ENCODE results near the gene NANOGP8. TPM values are rescaled to one million over a fixed set of nuclear protein-coding genes. Genes with fewer than 3 reads are reported as not detected.
A peak's percentile ranks its signal among the peaks of the same experiment; 100 is the strongest.
"Not testable (repeated sequence)": the region's sequence is repeated elsewhere in the genome, so short reads cannot be mapped to it uniquely, and the experiment has no call there.

The NANOGP8 gene
- not detected for polyA plus RNA-seq

- H3K4me1 Mint-ChIP-seq, H3K9me3 Mint-ChIP-seq, H3K27me3 Mint-ChIP-seq, H3K27ac Mint-ChIP-seq, H3K36me3 Mint-ChIP-seq: not testable (repeated sequence)
- peak within 1 kb of the TSS in 1 of 4 donors; percentile 5 for H3K4me3 Mint-ChIP-seq
These were observed at the start of gene NANOGP8 for GRCh38 chr15:35085176-35085919. Gene NANOGP8 (minus strand): TSS chr15:35085295. CDS start chr15:35085110, 185 bp downstream.

- H3K4me1 Mint-ChIP-seq: no peaks in the 10 kb centered on the region
- peak overlapping the region in 1 of 3 donors; percentile 3 for H3K27ac Mint-ChIP-seq
- H3K4me3 Mint-ChIP-seq: no peak overlapping the region
- H3K27me3 Mint-ChIP-seq: peaks cover 2% of the 10 kb centered on the region
- peaks cover 0 to 3% (median 1%) of the 10 kb centered on the region in 3 donors for H3K9me3 Mint-ChIP-seq
- H3K36me3 Mint-ChIP-seq: peaks cover 2% of the 10 kb centered on the region
These were observed 49.2 kb upstream of the NANOGP8 start for GRCh38 chr15:35134299-35134698.

- Mint-ChIP-seq H3K27ac (no peak overlapping the region), H3K4me3 (no peak overlapping the region), H3K27me3 (peaks cover 2% of the 10 kb centered on the region), H3K9me3 (peaks cover 0 to 4% (median 0%) of the 10 kb centered on the region in 3 donors), H3K36me3 (peaks cover 2% of the 10 kb centered on the region), H3K4me1 (no peaks in the 10 kb centered on the region)
These were observed 45.1 kb upstream of the NANOGP8 start for GRCh38 chr15:35130245-35130644.

DNA sequence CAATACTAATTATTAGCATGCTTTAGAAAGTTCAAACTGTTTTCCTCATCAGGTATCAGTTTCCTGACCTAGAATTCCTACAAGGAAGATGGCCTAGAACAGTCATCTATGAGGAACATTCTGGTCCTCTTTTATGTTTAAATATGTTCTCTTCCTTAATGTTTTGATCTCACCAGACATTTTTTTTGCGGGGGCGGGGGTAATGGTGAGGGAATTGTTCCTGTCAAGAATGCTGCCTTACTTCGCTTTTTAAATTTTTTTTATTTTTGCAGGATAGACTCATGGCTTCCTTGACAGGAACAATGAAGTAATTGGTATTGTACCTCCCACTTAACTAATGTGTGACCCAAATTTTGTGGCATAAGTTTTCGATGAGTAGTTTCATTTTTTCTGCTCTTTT is 44.3 kb upstream of the NANOGP8 start:
- H3K36me3 Mint-ChIP-seq: peaks cover 2% of the 10 kb centered on the region
- no peak overlapping the region for H3K4me3 Mint-ChIP-seq
- peaks cover 2% of the 10 kb centered on the region for H3K27me3 Mint-ChIP-seq
- H3K4me1 Mint-ChIP-seq: no peaks in the 10 kb centered on the region
- H3K27ac Mint-ChIP-seq: no peak overlapping the region
- H3K9me3 Mint-ChIP-seq: peaks cover 0 to 4% (median 3%) of the 10 kb centered on the region in 3 donors

DNA sequence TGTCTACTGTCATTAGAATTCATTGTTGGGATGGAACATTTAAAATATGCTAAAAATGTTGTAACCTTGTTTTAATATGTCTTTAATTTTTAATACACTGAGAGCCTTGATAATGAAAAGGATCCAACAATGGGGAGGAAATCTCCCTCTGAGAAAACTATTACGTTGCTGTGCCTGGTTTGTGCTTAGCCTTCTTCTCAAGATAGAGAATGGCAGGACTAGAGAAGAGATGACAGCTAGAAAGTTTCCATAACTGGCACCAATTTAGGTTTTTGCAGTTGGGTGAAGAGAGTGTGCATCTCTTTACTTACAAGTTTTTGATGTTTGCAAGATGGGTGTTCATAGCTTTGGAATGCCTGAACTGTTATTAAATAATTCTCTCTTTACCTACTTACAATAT is 42.6 kb upstream of the NANOGP8 start:
- Mint-ChIP-seq H3K4me3 (no peak overlapping the region), H3K4me1 (no peaks in the 10 kb centered on the region), H3K27me3 (peaks cover 2% of the 10 kb centered on the region), H3K9me3 (peaks cover 0 to 4% (median 3%) of the 10 kb centered on the region in 3 donors), H3K36me3 (peaks cover 3% of the 10 kb centered on the region), H3K27ac (no peak overlapping the region)

- Mint-ChIP-seq H3K27ac (no peak overlapping the region), H3K4me1 (no peaks in the 10 kb centered on the region), H3K4me3 (no peak overlapping the region), H3K36me3 (peaks cover 2% of the 10 kb centered on the region), H3K9me3 (peaks cover 0 to 3% (median 2%) of the 10 kb centered on the region in 3 donors), H3K27me3 (no peaks in the 10 kb centered on the region)
These were observed 41.1 kb upstream of the NANOGP8 start for GRCh38 chr15:35126236-35126635.

- no peaks in the 10 kb centered on the region for H3K4me1 Mint-ChIP-seq
- no peak overlapping the region for H3K27ac Mint-ChIP-seq
- no peak overlapping the region for H3K4me3 Mint-ChIP-seq
- no peaks in the 10 kb centered on the region for H3K27me3 Mint-ChIP-seq
- peaks cover 2% of the 10 kb centered on the region for H3K36me3 Mint-ChIP-seq
- peaks cover 0 to 3% (median 2%) of the 10 kb centered on the region in 3 donors for H3K9me3 Mint-ChIP-seq
These were observed 38.6 kb upstream of the NANOGP8 start for GRCh38 chr15:35123743-35124142.

DNA sequence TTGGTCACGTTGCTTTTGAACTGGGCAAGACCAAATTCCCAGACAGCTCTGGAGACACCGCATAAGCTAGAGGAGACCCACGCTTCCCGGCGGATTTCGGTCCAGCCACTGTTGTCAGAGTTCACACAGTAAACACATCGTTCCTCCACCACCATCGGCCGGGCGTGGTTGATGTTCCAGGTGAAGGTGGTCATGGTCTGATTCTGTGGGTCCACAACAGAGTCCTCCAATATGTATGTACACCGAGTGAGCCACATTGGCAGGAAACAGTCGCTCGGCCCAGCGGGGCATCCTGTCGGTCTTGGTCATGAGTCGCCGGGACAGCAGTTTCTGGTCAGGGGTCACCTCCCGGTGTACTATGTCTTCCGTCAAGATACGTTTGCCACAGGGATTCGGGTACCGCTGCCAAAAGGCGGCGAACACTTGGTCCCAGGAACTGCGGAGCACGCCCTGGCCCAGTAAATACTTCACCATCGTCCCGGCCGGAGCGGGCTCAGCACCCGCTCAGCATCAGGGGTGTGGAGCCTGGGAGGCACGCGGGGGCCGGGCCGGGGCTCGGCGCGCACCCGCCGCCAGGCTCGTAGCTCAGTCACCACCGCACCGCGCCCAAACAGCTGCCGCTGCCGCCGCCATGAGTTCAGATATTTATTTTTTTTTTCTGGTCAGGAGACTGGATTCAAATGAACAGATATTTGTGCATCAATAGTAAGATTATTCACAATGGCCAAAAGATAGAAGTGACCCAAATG is 36.7 kb upstream of the NANOGP8 start:
- peaks cover 0 to 3% (median 2%) of the 10 kb centered on the region in 3 donors for H3K9me3 Mint-ChIP-seq
- no peaks in the 10 kb centered on the region for H3K27me3 Mint-ChIP-seq
- H3K4me3 Mint-ChIP-seq: no peak overlapping the region
- H3K36me3 Mint-ChIP-seq: peaks cover 2% of the 10 kb centered on the region
- no peaks in the 10 kb centered on the region for H3K4me1 Mint-ChIP-seq
- no peak overlapping the region for H3K27ac Mint-ChIP-seq

- Mint-ChIP-seq H3K9me3 (peaks cover 0 to 3% (median 0%) of the 10 kb centered on the region in 3 donors), H3K36me3 (peaks cover 2% of the 10 kb centered on the region), H3K4me3 (no peak overlapping the region), H3K27ac (no peak overlapping the region), H3K4me1 (no peaks in the 10 kb centered on the region), H3K27me3 (no peaks in the 10 kb centered on the region)
These were observed 35.1 kb upstream of the NANOGP8 start for GRCh38 chr15:35120173-35120572.

DNA sequence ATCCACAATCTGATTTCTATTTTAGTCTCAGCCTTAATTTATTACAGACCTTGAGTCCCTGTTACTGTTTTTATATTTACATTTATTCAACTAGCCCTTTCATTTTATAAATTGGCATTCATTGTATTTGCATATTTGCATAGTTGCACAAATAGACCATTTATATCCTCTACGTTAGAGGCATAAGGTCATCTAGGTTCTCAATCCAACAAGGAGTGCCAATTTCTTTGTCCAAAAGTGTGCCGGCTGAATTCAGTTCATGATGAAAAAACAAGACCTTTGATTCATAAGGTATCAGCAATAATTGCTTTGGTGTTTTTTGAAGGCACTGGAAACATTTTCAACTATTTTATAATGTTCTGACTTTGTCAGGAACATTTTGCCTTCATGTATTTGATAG is 33.9 kb upstream of the NANOGP8 start:
- H3K9me3 Mint-ChIP-seq: no peaks in the 10 kb centered on the region
- no peak overlapping the region for H3K27ac Mint-ChIP-seq
- peaks cover 2% of the 10 kb centered on the region for H3K36me3 Mint-ChIP-seq
- H3K4me3 Mint-ChIP-seq: no peak overlapping the region
- H3K4me1 Mint-ChIP-seq: no peaks in the 10 kb centered on the region
- no peaks in the 10 kb centered on the region for H3K27me3 Mint-ChIP-seq

DNA sequence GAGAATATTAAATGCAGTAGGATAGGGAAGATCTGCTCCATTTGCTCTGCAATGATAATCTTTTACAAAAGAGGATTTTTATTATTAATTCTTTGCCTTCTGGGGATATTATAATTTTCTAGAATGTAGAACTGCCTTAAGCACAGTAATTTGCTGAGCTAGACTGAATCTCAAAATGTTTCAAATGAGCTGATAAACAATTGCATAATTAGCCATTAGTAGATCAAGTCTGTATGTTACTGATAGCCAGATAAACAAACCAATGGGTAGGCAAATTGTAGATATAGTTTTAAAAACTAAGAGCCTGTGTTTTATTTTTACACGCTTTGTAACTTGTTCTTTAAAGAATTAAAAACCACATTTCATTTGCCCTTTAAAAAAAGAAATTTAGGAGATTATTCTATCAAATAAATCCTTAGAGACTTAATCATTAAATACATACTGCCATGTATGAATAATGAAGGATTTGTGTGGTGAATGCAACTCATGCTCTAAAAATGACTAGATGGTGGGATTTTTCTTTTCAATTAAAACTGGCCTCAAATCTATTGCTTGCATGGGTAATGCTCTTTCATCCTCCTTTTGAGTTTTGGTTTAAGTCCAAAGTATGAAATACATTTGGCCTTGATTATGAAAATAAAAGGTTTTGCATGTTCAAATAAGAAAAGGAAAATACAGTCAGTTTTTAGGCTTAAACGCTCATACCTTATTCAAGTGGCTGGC is 32.6 kb upstream of the NANOGP8 start:
- Mint-ChIP-seq H3K27me3 (no peaks in the 10 kb centered on the region), H3K36me3 (peaks cover 1% of the 10 kb centered on the region), H3K27ac (no peak overlapping the region), H3K9me3 (no peaks in the 10 kb centered on the region), H3K4me3 (no peak overlapping the region), H3K4me1 (no peaks in the 10 kb centered on the region)

- H3K9me3 Mint-ChIP-seq: no peaks in the 10 kb centered on the region
- H3K4me1 Mint-ChIP-seq: no peaks in the 10 kb centered on the region
- no peaks in the 10 kb centered on the region for H3K27me3 Mint-ChIP-seq
- H3K36me3 Mint-ChIP-seq: peaks cover 3% of the 10 kb centered on the region
- no peak overlapping the region for H3K27ac Mint-ChIP-seq
- H3K4me3 Mint-ChIP-seq: no peak overlapping the region
These were observed 30.1 kb upstream of the NANOGP8 start for GRCh38 chr15:35115155-35115725.

DNA sequence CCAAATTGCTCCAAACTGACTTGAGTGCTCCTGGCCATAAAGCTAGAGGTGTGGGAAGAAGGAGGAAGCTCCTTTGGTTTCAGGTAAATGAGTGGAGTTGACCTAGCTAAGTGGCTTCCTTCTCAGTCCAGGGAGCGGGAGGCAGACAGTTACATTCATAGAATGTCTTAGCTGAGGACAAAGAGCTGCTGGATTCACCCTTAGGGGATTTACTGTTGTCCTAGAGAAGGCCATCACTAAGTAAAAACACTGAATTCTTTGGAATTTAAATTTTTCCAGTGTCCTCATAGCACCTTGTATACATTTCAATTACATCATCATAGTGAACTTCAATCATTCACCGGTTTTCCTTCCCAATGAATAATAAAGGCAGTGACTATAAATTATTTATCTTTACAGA is 27.3 kb upstream of the NANOGP8 start:
- H3K36me3 Mint-ChIP-seq: peaks cover 3% of the 10 kb centered on the region
- no peak overlapping the region for H3K4me3 Mint-ChIP-seq
- no peaks in the 10 kb centered on the region for H3K4me1 Mint-ChIP-seq
- no peaks in the 10 kb centered on the region for H3K9me3 Mint-ChIP-seq
- no peak overlapping the region for H3K27ac Mint-ChIP-seq
- no peaks in the 10 kb centered on the region for H3K27me3 Mint-ChIP-seq

DNA sequence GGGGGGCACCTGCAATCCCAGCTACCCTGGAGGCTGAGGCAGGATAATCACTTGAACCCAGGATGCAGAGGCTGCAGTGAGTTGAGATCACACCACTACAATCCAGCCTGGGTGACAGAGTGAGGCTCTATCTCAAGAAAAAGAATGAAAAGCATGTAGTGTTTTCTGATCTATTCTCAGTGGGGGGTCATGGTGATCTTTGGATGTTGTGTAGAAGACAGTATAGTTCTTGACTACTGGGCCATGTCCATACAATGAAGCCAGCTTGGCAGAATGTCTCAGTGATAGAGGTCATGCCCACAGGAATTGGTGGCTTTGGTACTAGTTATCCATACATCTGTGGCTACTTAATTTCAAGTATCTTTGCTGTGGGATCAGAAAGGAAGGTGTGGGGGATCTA is 26.8 kb upstream of the NANOGP8 start:
- Mint-ChIP-seq H3K36me3 (peaks cover 3% of the 10 kb centered on the region), H3K27ac (no peak overlapping the region), H3K4me3 (no peak overlapping the region), H3K4me1 (no peaks in the 10 kb centered on the region), H3K27me3 (no peaks in the 10 kb centered on the region), H3K9me3 (no peaks in the 10 kb centered on the region)

- H3K4me1 Mint-ChIP-seq: no peaks in the 10 kb centered on the region
- H3K36me3 Mint-ChIP-seq: peaks cover 5% of the 10 kb centered on the region
- no peak overlapping the region for H3K27ac Mint-ChIP-seq
- H3K9me3 Mint-ChIP-seq: no peaks in the 10 kb centered on the region
- no peak overlapping the region for H3K4me3 Mint-ChIP-seq
- no peaks in the 10 kb centered on the region for H3K27me3 Mint-ChIP-seq
These were observed 23.4 kb upstream of the NANOGP8 start for GRCh38 chr15:35108453-35108852.
